GM23338 (cell line): Measurements from ENCODE around the gene C3orf70. TPM values are rescaled to one million over a fixed set of nuclear protein-coding genes. Genes with fewer than 3 reads are reported as not detected.

Experiments used
- ATAC-seq: fragments of 200-7000 bp; cut with Tn5 transposase; 3 replicates; pipeline ENCODE4 v1.9.1; 2020
- DNase-seq: peaks from one replicate; pipeline ENCODE4 v3.0.0-alpha.2; 2015; ENCODE audit warnings: low spot score
- H2AFZ ChIP-seq: fragments of 200-600 bp; sonication (generic); 2 replicates; pipeline ENCODE4 v1.8.0; 2016; ENCODE audit warnings: antibody characterized with exemption, mild to moderate bottlenecking, moderate library complexity
- H3F3A ChIP-seq: fragments of 200-600 bp; sonication (generic); replicated peaks from 2 replicates; pipeline ENCODE4 v1.8.0; 2017; ENCODE audit warnings: antibody characterized with exemption, mixed run types, low read depth
- H3K27ac ChIP-seq: fragments of 200-600 bp; sonication (generic); 2 replicates; pipeline ENCODE4 v1.6.1; 2016; ENCODE audit warnings: low read depth
- H3K27me3 ChIP-seq: fragments of 200-600 bp; sonication (generic); 2 replicates; pipeline ENCODE4 v1.8.0; 2016; ENCODE audit warnings: mild to moderate bottlenecking, mixed run types, moderate library complexity; ENCODE audit not compliant: insufficient read depth
- H3K36me3 ChIP-seq: fragments of 200-600 bp; sonication (generic); 2 replicates; pipeline ENCODE4 v1.8.0; 2016; ENCODE audit warnings: mild to moderate bottlenecking; ENCODE audit not compliant: insufficient read depth
- H3K4me1 ChIP-seq: fragments of 200-600 bp; sonication (generic); 2 replicates; pipeline ENCODE4 v1.8.0; 2016; ENCODE audit warnings: mild to moderate bottlenecking, moderate library complexity; ENCODE audit not compliant: insufficient read depth
- H3K4me2 ChIP-seq: fragments of 200-600 bp; sonication (generic); 2 replicates; pipeline ENCODE4 v1.7.1; 2017; ENCODE audit warnings: mixed run types
- H3K4me3 ChIP-seq: fragments of 200-600 bp; sonication (generic); 2 replicates; pipeline ENCODE4 v1.6.1; 2016; ENCODE audit warnings: mixed run types
- H3K79me2 ChIP-seq: fragments of 200-600 bp; sonication (generic); replicated peaks from 2 replicates; pipeline ENCODE4 v1.8.0; 2017; ENCODE audit warnings: mild to moderate bottlenecking; ENCODE audit not compliant: insufficient read depth
- H3K9me2 ChIP-seq: fragments of 200-600 bp; sonication (generic); 2 replicates; pipeline ENCODE4 v1.8.0; 2017; ENCODE audit not compliant: insufficient read depth
- H4K20me1 ChIP-seq: fragments of 200-600 bp; sonication (generic); replicated peaks from 2 replicates; pipeline ENCODE4 v1.8.0; 2017; ENCODE audit warnings: mild to moderate bottlenecking; ENCODE audit not compliant: insufficient read depth
- H3K27ac Mint-ChIP-seq: 2 replicates; pipeline ENCODE4 v1.8.0; 2020; ENCODE audit warnings: inconsistent platforms, mild to moderate bottlenecking, moderate library complexity, mixed read lengths
- H3K27me3 Mint-ChIP-seq: 3 replicates; pipeline ENCODE4 v1.8.0; 2022; ENCODE audit warnings: low read depth, mild to moderate bottlenecking, moderate library complexity, mixed read lengths, inconsistent platforms; ENCODE audit not compliant: insufficient read depth, poor library complexity
- H3K36me3 Mint-ChIP-seq: 3 replicates; pipeline ENCODE4 v1.8.0; 2021; ENCODE audit warnings: low read depth, mild to moderate bottlenecking, inconsistent platforms, moderate library complexity, mixed read lengths
- H3K4me1 Mint-ChIP-seq: 3 replicates; pipeline ENCODE4 v1.8.0; 2020; ENCODE audit warnings: mild to moderate bottlenecking, inconsistent platforms, mixed read lengths
- H3K4me3 Mint-ChIP-seq: 3 replicates; pipeline ENCODE4 v1.8.0; 2021; ENCODE audit warnings: moderate library complexity, mild to moderate bottlenecking, inconsistent platforms, mixed read lengths
- H3K9me3 Mint-ChIP-seq: 3 replicates; pipeline ENCODE4 v1.8.0; 2020; ENCODE audit warnings: moderate library complexity, mild to moderate bottlenecking, inconsistent platforms, mixed read lengths
- CREB1 ChIP-seq: fragments of 250-450 bp; sonication (Bioruptor Pico); IDR thresholded peaks from 2 replicates; pipeline ENCODE4 v1.5.0; 2020; ENCODE audit warnings: low read depth, mild to moderate bottlenecking, moderate library complexity
- EZH2 ChIP-seq: fragments of 200-600 bp; sonication (generic); IDR thresholded peaks from one replicate; pipeline ENCODE4 v1.8.0; 2017; ENCODE audit warnings: antibody characterized with exemption, mild to moderate bottlenecking, low read depth; ENCODE audit not compliant: unreplicated experiment
- EZH2phosphoT487 ChIP-seq: fragments of 200-600 bp; sonication (generic); IDR thresholded peaks from one replicate; pipeline ENCODE4 v1.8.1; 2018; ENCODE audit warnings: antibody characterized with exemption; ENCODE audit not compliant: unreplicated experiment
- JUNB ChIP-seq: IDR thresholded peaks from one replicate; pipeline ENCODE4 v1.6.1; 2016; ENCODE audit warnings: antibody characterized with exemption; ENCODE audit not compliant: unreplicated experiment
- NANOG ChIP-seq: IDR thresholded peaks from 2 replicates; pipeline ENCODE4 v1.6.1; 2016; ENCODE audit warnings: antibody characterized with exemption, borderline replicate concordance
- POLR2AphosphoS5 ChIP-seq: IDR thresholded peaks from 2 replicates; pipeline ENCODE4 v1.6.1; 2016; ENCODE audit warnings: antibody characterized with exemption, low read depth
- STAT1 ChIP-seq: IDR thresholded peaks from one replicate; pipeline ENCODE4 v1.6.1; 2016; ENCODE audit warnings: antibody characterized with exemption; ENCODE audit not compliant: unreplicated experiment
- ZNF114 ChIP-seq: fragments of 250-450 bp; sonication (Bioruptor Pico); IDR thresholded peaks from 2 replicates; pipeline ENCODE4 v1.5.0; 2020; ENCODE audit warnings: mild to moderate bottlenecking, moderate library complexity
- ZNF331 ChIP-seq: fragments of 250-450 bp; sonication (Bioruptor Pico); IDR thresholded peaks from 2 replicates; pipeline ENCODE4 v1.5.0; 2020; ENCODE audit warnings: low read depth, mild to moderate bottlenecking, moderate library complexity
- polyA plus RNA-seq: library from polyadenylated mRNA; unstranded; fragments of >200 nt; fragmentation: Nextera tagmentation; extraction: Ambion mirVana; gene quantifications from 2 replicates; pipeline ENCODE4 v1.2.1, GENCODE V29; 2016
- total RNA-seq: library from RNA; depleted of rRNA; stranded (reverse); fragments of >200 nt; shearing (Covaris generic); gene quantifications from 2 replicates; pipeline ENCODE4 v1.2.3, GENCODE V29; 2014
- TF ChIP-seq, protein P1 (sequence below), 2 experiments: fragments of 200-600 bp in 1 of 2; sonication (generic) in 1 of 2; conservative IDR thresholded peaks; 2 replicates each; pipeline versions ENCODE4 v1.5.1 to v1.6.1; 2016 to 2017; ENCODE audit warnings: antibody characterized with exemption in 2 of 2, low read depth in 2 of 2, mild to moderate bottlenecking in 2 of 2, moderate library complexity in 1 of 2
- TF ChIP-seq, protein P2 (sequence below): fragments of 250-450 bp; sonication (Bioruptor Pico); IDR thresholded peaks from 2 replicates; pipeline ENCODE4 v1.5.0; 2020; ENCODE audit warnings: mild to moderate bottlenecking, moderate library complexity
- TF ChIP-seq, protein P3 (sequence below): IDR thresholded peaks from one replicate; pipeline ENCODE4 v1.6.1; 2018; ENCODE audit warnings: antibody characterized with exemption; ENCODE audit not compliant: unreplicated experiment
- TF ChIP-seq, protein P4 (sequence below): IDR thresholded peaks from 2 replicates; pipeline ENCODE4 v1.6.1; 2016; ENCODE audit warnings: antibody characterized with exemption

The C3orf70 gene
- total and polyA plus RNA-seq, 2 experiments from 2014 or later, result 0.45 to 1.5 TPM

DNA sequence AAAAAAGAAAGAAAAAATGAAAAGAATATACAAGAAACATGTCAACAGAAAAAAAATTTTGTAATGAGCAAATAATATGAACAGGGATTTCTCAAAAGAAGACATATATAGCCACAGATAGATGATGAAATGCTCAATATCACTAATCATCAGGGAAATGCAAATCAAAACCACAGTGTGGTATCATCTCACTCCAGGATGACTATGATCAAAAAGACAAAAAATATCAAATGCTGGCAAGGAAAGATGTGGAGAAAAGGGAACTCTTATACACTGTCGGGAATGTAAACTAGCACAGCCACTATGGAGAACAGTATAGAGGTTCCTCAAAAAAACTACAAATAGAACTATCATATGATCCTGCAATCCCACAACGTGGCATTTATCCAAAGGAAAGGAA lies 94.1 kb downstream of the C3orf70 start:
- TF ChIP-seq, protein P1, sequence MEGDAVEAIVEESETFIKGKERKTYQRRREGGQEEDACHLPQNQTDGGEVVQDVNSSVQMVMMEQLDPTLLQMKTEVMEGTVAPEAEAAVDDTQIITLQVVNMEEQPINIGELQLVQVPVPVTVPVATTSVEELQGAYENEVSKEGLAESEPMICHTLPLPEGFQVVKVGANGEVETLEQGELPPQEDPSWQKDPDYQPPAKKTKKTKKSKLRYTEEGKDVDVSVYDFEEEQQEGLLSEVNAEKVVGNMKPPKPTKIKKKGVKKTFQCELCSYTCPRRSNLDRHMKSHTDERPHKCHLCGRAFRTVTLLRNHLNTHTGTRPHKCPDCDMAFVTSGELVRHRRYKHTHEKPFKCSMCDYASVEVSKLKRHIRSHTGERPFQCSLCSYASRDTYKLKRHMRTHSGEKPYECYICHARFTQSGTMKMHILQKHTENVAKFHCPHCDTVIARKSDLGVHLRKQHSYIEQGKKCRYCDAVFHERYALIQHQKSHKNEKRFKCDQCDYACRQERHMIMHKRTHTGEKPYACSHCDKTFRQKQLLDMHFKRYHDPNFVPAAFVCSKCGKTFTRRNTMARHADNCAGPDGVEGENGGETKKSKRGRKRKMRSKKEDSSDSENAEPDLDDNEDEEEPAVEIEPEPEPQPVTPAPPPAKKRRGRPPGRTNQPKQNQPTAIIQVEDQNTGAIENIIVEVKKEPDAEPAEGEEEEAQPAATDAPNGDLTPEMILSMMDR (conservative IDR thresholded peaks at IDR 0.05; ENCODE audit: low read depth in 2 of 2), result no peak
- no peak for TF ChIP-seq EZH2phosphoT487
- TF ChIP-seq, protein P2, sequence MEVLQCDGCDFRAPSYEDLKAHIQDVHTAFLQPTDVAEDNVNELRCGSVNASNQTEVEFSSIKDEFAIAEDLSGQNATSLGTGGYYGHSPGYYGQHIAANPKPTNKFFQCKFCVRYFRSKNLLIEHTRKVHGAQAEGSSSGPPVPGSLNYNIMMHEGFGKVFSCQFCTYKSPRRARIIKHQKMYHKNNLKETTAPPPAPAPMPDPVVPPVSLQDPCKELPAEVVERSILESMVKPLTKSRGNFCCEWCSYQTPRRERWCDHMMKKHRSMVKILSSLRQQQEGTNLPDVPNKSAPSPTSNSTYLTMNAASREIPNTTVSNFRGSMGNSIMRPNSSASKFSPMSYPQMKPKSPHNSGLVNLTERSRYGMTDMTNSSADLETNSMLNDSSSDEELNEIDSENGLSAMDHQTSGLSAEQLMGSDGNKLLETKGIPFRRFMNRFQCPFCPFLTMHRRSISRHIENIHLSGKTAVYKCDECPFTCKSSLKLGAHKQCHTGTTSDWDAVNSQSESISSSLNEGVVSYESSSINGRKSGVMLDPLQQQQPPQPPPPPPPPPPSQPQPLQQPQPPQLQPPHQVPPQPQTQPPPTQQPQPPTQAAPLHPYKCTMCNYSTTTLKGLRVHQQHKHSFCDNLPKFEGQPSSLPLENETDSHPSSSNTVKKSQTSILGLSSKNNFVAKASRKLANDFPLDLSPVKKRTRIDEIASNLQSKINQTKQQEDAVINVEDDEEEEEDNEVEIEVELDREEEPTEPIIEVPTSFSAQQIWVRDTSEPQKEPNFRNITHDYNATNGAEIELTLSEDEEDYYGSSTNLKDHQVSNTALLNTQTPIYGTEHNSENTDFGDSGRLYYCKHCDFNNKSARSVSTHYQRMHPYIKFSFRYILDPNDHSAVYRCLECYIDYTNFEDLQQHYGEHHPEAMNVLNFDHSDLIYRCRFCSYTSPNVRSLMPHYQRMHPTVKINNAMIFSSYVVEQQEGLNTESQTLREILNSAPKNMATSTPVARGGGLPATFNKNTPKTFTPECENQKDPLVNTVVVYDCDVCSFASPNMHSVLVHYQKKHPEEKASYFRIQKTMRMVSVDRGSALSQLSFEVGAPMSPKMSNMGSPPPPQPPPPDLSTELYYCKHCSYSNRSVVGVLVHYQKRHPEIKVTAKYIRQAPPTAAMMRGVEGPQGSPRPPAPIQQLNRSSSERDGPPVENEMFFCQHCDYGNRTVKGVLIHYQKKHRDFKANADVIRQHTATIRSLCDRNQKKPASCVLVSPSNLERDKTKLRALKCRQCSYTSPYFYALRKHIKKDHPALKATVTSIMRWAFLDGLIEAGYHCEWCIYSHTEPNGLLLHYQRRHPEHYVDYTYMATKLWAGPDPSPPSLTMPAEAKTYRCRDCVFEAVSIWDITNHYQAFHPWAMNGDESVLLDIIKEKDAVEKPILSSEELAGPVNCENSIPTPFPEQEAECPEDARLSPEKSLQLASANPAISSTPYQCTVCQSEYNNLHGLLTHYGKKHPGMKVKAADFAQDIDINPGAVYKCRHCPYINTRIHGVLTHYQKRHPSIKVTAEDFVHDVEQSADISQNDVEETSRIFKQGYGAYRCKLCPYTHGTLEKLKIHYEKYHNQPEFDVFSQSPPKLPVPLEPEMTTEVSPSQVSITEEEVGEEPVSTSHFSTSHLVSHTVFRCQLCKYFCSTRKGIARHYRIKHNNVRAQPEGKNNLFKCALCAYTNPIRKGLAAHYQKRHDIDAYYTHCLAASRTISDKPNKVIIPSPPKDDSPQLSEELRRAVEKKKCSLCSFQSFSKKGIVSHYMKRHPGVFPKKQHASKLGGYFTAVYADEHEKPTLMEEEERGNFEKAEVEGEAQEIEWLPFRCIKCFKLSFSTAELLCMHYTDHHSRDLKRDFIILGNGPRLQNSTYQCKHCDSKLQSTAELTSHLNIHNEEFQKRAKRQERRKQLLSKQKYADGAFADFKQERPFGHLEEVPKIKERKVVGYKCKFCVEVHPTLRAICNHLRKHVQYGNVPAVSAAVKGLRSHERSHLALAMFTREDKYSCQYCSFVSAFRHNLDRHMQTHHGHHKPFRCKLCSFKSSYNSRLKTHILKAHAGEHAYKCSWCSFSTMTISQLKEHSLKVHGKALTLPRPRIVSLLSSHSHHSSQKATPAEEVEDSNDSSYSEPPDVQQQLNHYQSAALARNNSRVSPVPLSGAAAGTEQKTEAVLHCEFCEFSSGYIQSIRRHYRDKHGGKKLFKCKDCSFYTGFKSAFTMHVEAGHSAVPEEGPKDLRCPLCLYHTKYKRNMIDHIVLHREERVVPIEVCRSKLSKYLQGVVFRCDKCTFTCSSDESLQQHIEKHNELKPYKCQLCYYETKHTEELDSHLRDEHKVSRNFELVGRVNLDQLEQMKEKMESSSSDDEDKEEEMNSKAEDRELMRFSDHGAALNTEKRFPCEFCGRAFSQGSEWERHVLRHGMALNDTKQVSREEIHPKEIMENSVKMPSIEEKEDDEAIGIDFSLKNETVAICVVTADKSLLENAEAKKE (CRISPR knock-in tag), result no peak
- no peak for TF ChIP-seq JUNB
- TF ChIP-seq ZNF331 (CRISPR knock-in tag), result no peak
- no peak for TF ChIP-seq EZH2
- TF ChIP-seq POLR2AphosphoS5, result no peak
- TF ChIP-seq, protein P3, sequence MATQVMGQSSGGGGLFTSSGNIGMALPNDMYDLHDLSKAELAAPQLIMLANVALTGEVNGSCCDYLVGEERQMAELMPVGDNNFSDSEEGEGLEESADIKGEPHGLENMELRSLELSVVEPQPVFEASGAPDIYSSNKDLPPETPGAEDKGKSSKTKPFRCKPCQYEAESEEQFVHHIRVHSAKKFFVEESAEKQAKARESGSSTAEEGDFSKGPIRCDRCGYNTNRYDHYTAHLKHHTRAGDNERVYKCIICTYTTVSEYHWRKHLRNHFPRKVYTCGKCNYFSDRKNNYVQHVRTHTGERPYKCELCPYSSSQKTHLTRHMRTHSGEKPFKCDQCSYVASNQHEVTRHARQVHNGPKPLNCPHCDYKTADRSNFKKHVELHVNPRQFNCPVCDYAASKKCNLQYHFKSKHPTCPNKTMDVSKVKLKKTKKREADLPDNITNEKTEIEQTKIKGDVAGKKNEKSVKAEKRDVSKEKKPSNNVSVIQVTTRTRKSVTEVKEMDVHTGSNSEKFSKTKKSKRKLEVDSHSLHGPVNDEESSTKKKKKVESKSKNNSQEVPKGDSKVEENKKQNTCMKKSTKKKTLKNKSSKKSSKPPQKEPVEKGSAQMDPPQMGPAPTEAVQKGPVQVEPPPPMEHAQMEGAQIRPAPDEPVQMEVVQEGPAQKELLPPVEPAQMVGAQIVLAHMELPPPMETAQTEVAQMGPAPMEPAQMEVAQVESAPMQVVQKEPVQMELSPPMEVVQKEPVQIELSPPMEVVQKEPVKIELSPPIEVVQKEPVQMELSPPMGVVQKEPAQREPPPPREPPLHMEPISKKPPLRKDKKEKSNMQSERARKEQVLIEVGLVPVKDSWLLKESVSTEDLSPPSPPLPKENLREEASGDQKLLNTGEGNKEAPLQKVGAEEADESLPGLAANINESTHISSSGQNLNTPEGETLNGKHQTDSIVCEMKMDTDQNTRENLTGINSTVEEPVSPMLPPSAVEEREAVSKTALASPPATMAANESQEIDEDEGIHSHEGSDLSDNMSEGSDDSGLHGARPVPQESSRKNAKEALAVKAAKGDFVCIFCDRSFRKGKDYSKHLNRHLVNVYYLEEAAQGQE, result no peak
- TF ChIP-seq CREB1 (CRISPR knock-in tag), result no peak
- no peak for TF ChIP-seq ZNF114 (CRISPR knock-in tag)
- no peak for TF ChIP-seq STAT1
- TF ChIP-seq NANOG, result no peak
- TF ChIP-seq, protein P4, sequence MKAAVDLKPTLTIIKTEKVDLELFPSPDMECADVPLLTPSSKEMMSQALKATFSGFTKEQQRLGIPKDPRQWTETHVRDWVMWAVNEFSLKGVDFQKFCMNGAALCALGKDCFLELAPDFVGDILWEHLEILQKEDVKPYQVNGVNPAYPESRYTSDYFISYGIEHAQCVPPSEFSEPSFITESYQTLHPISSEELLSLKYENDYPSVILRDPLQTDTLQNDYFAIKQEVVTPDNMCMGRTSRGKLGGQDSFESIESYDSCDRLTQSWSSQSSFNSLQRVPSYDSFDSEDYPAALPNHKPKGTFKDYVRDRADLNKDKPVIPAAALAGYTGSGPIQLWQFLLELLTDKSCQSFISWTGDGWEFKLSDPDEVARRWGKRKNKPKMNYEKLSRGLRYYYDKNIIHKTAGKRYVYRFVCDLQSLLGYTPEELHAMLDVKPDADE, result no peak
- H3K27me3 ChIP-seq, result no peaks in the 10 kb centered on the region
- H2AFZ ChIP-seq, result no peak overlapping the region
- DNase-seq (no peak), ATAC-seq (no peak)
- H3K4me3 Mint-ChIP-seq, result no peak overlapping the region
- H3K79me2 ChIP-seq, result no peaks in the 10 kb centered on the region
- H3K9me3 Mint-ChIP-seq, result peaks cover 41% of the 10 kb centered on the region
- H3K27me3 Mint-ChIP-seq, result peaks cover 2% of the 10 kb centered on the region
- H3K9me2 ChIP-seq, result no peaks in the 10 kb centered on the region
- H3K4me2 ChIP-seq, result no peak overlapping the region
- H4K20me1 ChIP-seq, result no peaks in the 10 kb centered on the region
- no peak overlapping the region for H3K27ac ChIP-seq
- no peaks in the 10 kb centered on the region for H3F3A ChIP-seq
- H3K4me1 ChIP-seq, result no peaks in the 10 kb centered on the region
- H3K36me3 ChIP-seq, result peaks cover 6% of the 10 kb centered on the region; the same call in 1 of the 2 replicates
- H3K4me1 Mint-ChIP-seq, result no peaks in the 10 kb centered on the region
- no peak overlapping the region for H3K4me3 ChIP-seq
- peaks cover 38% of the 10 kb centered on the region for H3K36me3 Mint-ChIP-seq
- no peak overlapping the region for H3K27ac Mint-ChIP-seq
